GM18508 (cell line): ENCODE measurements around the gene MYO5B.

Source experiments
- ATAC-seq: cut with Tn5 transposase; IDR thresholded peaks from one replicate; pipeline ENCODE4 v1.9.1; 2021; ENCODE audit warnings: moderate number of reproducible peaks; ENCODE audit not compliant: insufficient read depth, unreplicated experiment

MYO5B gene

GRCh38 chr18:50155406-50155805, 39.5 kb downstream of the MYO5B start:
- ATAC-seq, result no peak

- ATAC-seq, result no peak
Measured at GRCh38 chr18:50154420-50154819, 40.5 kb downstream of the MYO5B start.

GRCh38 chr18:50152900-50153299, 42.0 kb downstream of the MYO5B start:
- no peak for ATAC-seq

- ATAC-seq, result no peak
Measured at GRCh38 chr18:50151926-50152325, 43.0 kb downstream of the MYO5B start.

- no peak for ATAC-seq
Measured at GRCh38 chr18:50144540-50144939, 50.4 kb downstream of the MYO5B start.

GRCh38 chr18:50143886-50144285, 51.1 kb downstream of the MYO5B start:
- ATAC-seq, result no peak

GRCh38 chr18:50143294-50143693, 51.7 kb downstream of the MYO5B start:
- ATAC-seq, result no peak

GRCh38 chr18:50142441-50143120, 52.4 kb downstream of the MYO5B start:
- ATAC-seq, result no peak

- no peak for ATAC-seq
Measured at GRCh38 chr18:50138181-50139064, 56.5 kb downstream of the MYO5B start.

GRCh38 chr18:50135903-50136302, 59.0 kb downstream of the MYO5B start:
- ATAC-seq, result no peak

- no peak for ATAC-seq
Measured at GRCh38 chr18:50133526-50133925, 61.4 kb downstream of the MYO5B start.

GRCh38 chr18:50131591-50131990, 63.4 kb downstream of the MYO5B start:
- ATAC-seq, result no peak

- no peak for ATAC-seq
Measured at GRCh38 chr18:50128506-50129271, 66.3 kb downstream of the MYO5B start.

GRCh38 chr18:50127516-50128210, 67.3 kb downstream of the MYO5B start:
- no peak for ATAC-seq

- no peak for ATAC-seq
Measured at GRCh38 chr18:50126471-50126870, 68.5 kb downstream of the MYO5B start.

GRCh38 chr18:50125456-50125855, 69.5 kb downstream of the MYO5B start:
- ATAC-seq, result no peak

GRCh38 chr18:50119296-50119695, 75.7 kb downstream of the MYO5B start:
- no peak for ATAC-seq

GRCh38 chr18:50117863-50118262, 77.1 kb downstream of the MYO5B start:
- ATAC-seq, result no peak

GRCh38 chr18:50115095-50115494, 79.9 kb downstream of the MYO5B start:
- no peak for ATAC-seq

GRCh38 chr18:50114448-50114847, 80.5 kb downstream of the MYO5B start:
- no peak for ATAC-seq
